ENCODE results near the gene TELO2. TPM values are rescaled to one million over a fixed set of nuclear protein-coding genes. Genes with fewer than 3 reads are reported as not detected.

The TELO2 gene
- total RNA-seq, 4 donors from 2014 or later: 22.2 to 98.1 (median 49.6) TPM

GRCh38 chr16:1481906-1482835, 11.0 kb upstream of the TELO2 start:
- WGBS, 2 donors (ENCODE audit: low coverage in 1 of 2): 61 to 81% methylated on average over 8 to 28 of the region's 28 CpGs
- TF ChIP-seq POLR2A (IDR thresholded peaks at IDR 0.05) (no peak), POLR2AphosphoS5 (IDR thresholded peaks at IDR 0.05) (no peak), CTCF (IDR thresholded peaks at IDR 0.05) (no peak), EP300 (IDR thresholded peaks at IDR 0.05; ENCODE audit: low read depth) (no peak)
- Histone ChIP-seq H3K36me3 (no peaks in the 10 kb centered on the region), H3K4me3 (no peak overlapping the region), H3K9me3 (no peaks in the 10 kb centered on the region), H3K27ac (no peak overlapping the region), H3K4me1 (no peaks in the 10 kb centered on the region), H3K27me3 (peaks cover 17% of the 10 kb centered on the region)
- in situ Hi-C loops (cut with MboI; ENCODE audit: low pct_ligation_motif_present in 1 of 4, low pct_unique_long_range_greater_than_20kb in 1 of 4, low sequenced_read_pairs in 3 of 4) (no loop called here), intact Hi-C loops (cut with DNase I; ENCODE audit: low total_unique reads) (no loop called here)
- no peak for DNase-seq

- DNase-seq: no peak
- WGBS, 2 donors (ENCODE audit: low coverage in 1 of 2): 91% methylated on average over 39 of the region's 40 CpGs; no CpG with 5 or more reads in 1 of the 2 donors
- H3K36me3 ChIP-seq: no peaks in the 10 kb centered on the region
- no peak overlapping the region for H3K4me3 ChIP-seq
- H3K4me1 ChIP-seq: no peaks in the 10 kb centered on the region
- no peak overlapping the region for H3K27ac ChIP-seq
- TF ChIP-seq POLR2AphosphoS5 (IDR thresholded peaks at IDR 0.05) (no peak), EP300 (IDR thresholded peaks at IDR 0.05; ENCODE audit: low read depth) (no peak)
- peaks cover 17% of the 10 kb centered on the region for H3K27me3 ChIP-seq
- H3K9me3 ChIP-seq: no peaks in the 10 kb centered on the region
- in situ Hi-C loops (cut with MboI; ENCODE audit: low pct_ligation_motif_present in 1 of 4, low pct_unique_long_range_greater_than_20kb in 1 of 4, low sequenced_read_pairs in 3 of 4): no loop called here
- intact Hi-C loops (cut with DNase I; ENCODE audit: low total_unique reads): no loop called here
Measured at GRCh38 chr16:1485847-1486496, 7.2 kb upstream of the TELO2 start.

GRCh38 chr16:1486551-1487390, 6.4 kb upstream of the TELO2 start:
- H3K27me3 ChIP-seq: peaks cover 17% of the 10 kb centered on the region
- H3K4me3 ChIP-seq: no peak overlapping the region
- no peak for DNase-seq
- H3K27ac ChIP-seq: no peak overlapping the region
- intact Hi-C loops (cut with DNase I; ENCODE audit: low total_unique reads) (no loop called here), in situ Hi-C loops (cut with MboI; ENCODE audit: low pct_ligation_motif_present in 1 of 4, low pct_unique_long_range_greater_than_20kb in 1 of 4, low sequenced_read_pairs in 3 of 4) (no loop called here)
- H3K4me1 ChIP-seq: no peaks in the 10 kb centered on the region
- H3K9me3 ChIP-seq: no peaks in the 10 kb centered on the region
- WGBS, 2 donors (ENCODE audit: low coverage in 1 of 2): 80 to 83% methylated on average over 1 to 29 of the region's 33 CpGs
- H3K36me3 ChIP-seq: no peaks in the 10 kb centered on the region
- no peak for TF ChIP-seq EP300 (IDR thresholded peaks at IDR 0.05; ENCODE audit: low read depth)

GRCh38 chr16:1487395-1488053, 5.6 kb upstream of the TELO2 start:
- no peak for DNase-seq
- intact Hi-C loops (cut with DNase I; ENCODE audit: low total_unique reads): no loop called here
- in situ Hi-C loops (cut with MboI; ENCODE audit: low pct_ligation_motif_present in 1 of 4, low pct_unique_long_range_greater_than_20kb in 1 of 4, low sequenced_read_pairs in 3 of 4): no loop called here
- H3K36me3 ChIP-seq: no peaks in the 10 kb centered on the region
- H3K27me3 ChIP-seq: peaks cover 17% of the 10 kb centered on the region
- peaks cover 1 to 3% (median 2%) of the 10 kb centered on the region in 4 donors for H3K4me1 ChIP-seq
- no peaks in the 10 kb centered on the region for H3K9me3 ChIP-seq
- no peak for TF ChIP-seq POLR2AphosphoS5 (IDR thresholded peaks at IDR 0.05)
- no peak for TF ChIP-seq EP300 (IDR thresholded peaks at IDR 0.05; ENCODE audit: low read depth)
- TF ChIP-seq CTCF (IDR thresholded peaks at IDR 0.05): no peak
- no peak for TF ChIP-seq POLR2A (IDR thresholded peaks at IDR 0.05)
- no peak overlapping the region for H3K4me3 ChIP-seq
- 93% methylated on average over 35 of the region's 39 CpGs; no CpG with 5 or more reads in 1 of the 2 donors for WGBS, 2 donors (ENCODE audit: low coverage in 1 of 2)
- no peak overlapping the region for H3K27ac ChIP-seq
